Immature natural killer cell (primary cell): Measurements from ENCODE around the gene MAPT. TPM values are rescaled to one million over a fixed set of nuclear protein-coding genes. Genes with fewer than 3 reads are reported as not detected.

ENCODE experiments used
- DNase-seq, 3 donors: peaks; one replicate each; pipeline ENCODE4 v3.0.0; 2022; ENCODE audit warnings: mixed read lengths in 1 of 3
- H3K27ac Mint-ChIP-seq, 6 donors: one replicate each; pipeline ENCODE4 v1.8.0; 2020; ENCODE audit warnings: mixed read lengths in 6 of 6, mild to moderate bottlenecking in 5 of 6, inconsistent platforms in 4 of 6, moderate library complexity in 3 of 6
- H3K27me3 Mint-ChIP-seq, 3 donors: one replicate each; pipeline ENCODE4 v1.8.0; 2020 to 2021; ENCODE audit warnings: low read depth in 3 of 3, mild to moderate bottlenecking in 3 of 3, mixed read lengths in 3 of 3, moderate library complexity in 3 of 3, inconsistent platforms in 1 of 3
- H3K36me3 Mint-ChIP-seq, 3 donors: one replicate each; pipeline ENCODE4 v1.8.0; 2020; ENCODE audit warnings: mixed read lengths in 3 of 3, inconsistent platforms in 2 of 3, mild to moderate bottlenecking in 2 of 3
- H3K4me1 Mint-ChIP-seq, 2 donors: one replicate each; pipeline ENCODE4 v1.8.0; 2020; ENCODE audit warnings: inconsistent platforms in 2 of 2, mild to moderate bottlenecking in 2 of 2, mixed read lengths in 2 of 2, moderate library complexity in 1 of 2
- H3K4me3 Mint-ChIP-seq, 5 donors: one replicate each; pipeline ENCODE4 v1.8.0; 2020; ENCODE audit warnings: mild to moderate bottlenecking in 5 of 5, mixed read lengths in 5 of 5, inconsistent platforms in 3 of 5, moderate library complexity in 3 of 5
- H3K9me3 Mint-ChIP-seq, 6 donors: one replicate each; pipeline ENCODE4 v1.8.0; 2020; ENCODE audit warnings: mild to moderate bottlenecking in 6 of 6, mixed read lengths in 6 of 6, inconsistent platforms in 4 of 6, moderate library complexity in 3 of 6
- polyA plus RNA-seq, 3 donors: library from polyadenylated mRNA; unstranded; fragments of 300-500 nt; fragmentation: Illumina TruSeq; gene quantifications; one replicate each; pipeline ENCODE4 v1.2.3, GENCODE V29; 2021

The MAPT gene
- polyA plus RNA-seq, 3 donors from 2014 or later = 0.40 TPM; not detected in 2

- Mint-ChIP-seq H3K27me3 (peaks cover 2 to 32% (median 15%) of the 10 kb centered on the region in 3 donors), H3K9me3 (no peaks in the 10 kb centered on the region), H3K36me3 (peaks cover 41 to 67% (median 50%) of the 10 kb centered on the region in 3 donors), H3K27ac (peak overlapping the region in 2 of 6 donors; percentile 63 to 82), H3K4me3 (no peak overlapping the region), H3K4me1 (peaks cover 18 to 23% of the 10 kb centered on the region in 2 donors)
- DNase-seq = no peak
Measured at GRCh38 chr17:46033392-46033791, 139.0 kb downstream of the MAPT start.

GRCh38 chr17:46035112-46035818 is 140.9 kb downstream of the MAPT start:
- Mint-ChIP-seq H3K4me3 (peak overlapping the region in 1 of 5 donors; percentile 2), H3K4me1 (peaks cover 8 to 11% of the 10 kb centered on the region in 2 donors), H3K36me3 (peaks cover 36 to 62% (median 41%) of the 10 kb centered on the region in 3 donors), H3K27ac (peak overlapping the region; percentile 54 to 82 (median 67)), H3K9me3 (no peaks in the 10 kb centered on the region), H3K27me3 (peaks cover 2 to 32% (median 13%) of the 10 kb centered on the region in 3 donors)
- DNase-seq = peak; percentile 13 to 43 (median 41)

GRCh38 chr17:46036491-46036890 is 142.1 kb downstream of the MAPT start:
- Mint-ChIP-seq H3K4me1 (peaks cover 10 to 18% of the 10 kb centered on the region in 2 donors), H3K27me3 (peaks cover 2 to 24% (median 4%) of the 10 kb centered on the region in 3 donors), H3K27ac (peak overlapping the region in 4 of 6 donors; percentile 63 to 82 (median 72)), H3K4me3 (no peak overlapping the region), H3K36me3 (peaks cover 29 to 55% (median 36%) of the 10 kb centered on the region in 3 donors), H3K9me3 (no peaks in the 10 kb centered on the region)
- DNase-seq = no peak

- no peak for DNase-seq
- Mint-ChIP-seq H3K36me3 (peaks cover 28 to 42% (median 31%) of the 10 kb centered on the region in 3 donors), H3K27me3 (peaks cover 2 to 15% (median 4%) of the 10 kb centered on the region in 3 donors), H3K9me3 (no peaks in the 10 kb centered on the region), H3K27ac (peak overlapping the region in 5 of 6 donors; percentile 1 to 64 (median 27)), H3K4me3 (no peak overlapping the region), H3K4me1 (peaks cover 10 to 18% of the 10 kb centered on the region in 2 donors)
Measured at GRCh38 chr17:46037722-46038255, 143.4 kb downstream of the MAPT start.

GRCh38 chr17:46038414-46038813 is 144.1 kb downstream of the MAPT start:
- Mint-ChIP-seq H3K4me3 (no peak overlapping the region), H3K27ac (peak overlapping the region in 3 of 6 donors; percentile 27 to 64 (median 35)), H3K27me3 (peaks cover 2 to 15% (median 4%) of the 10 kb centered on the region in 3 donors), H3K36me3 (peaks cover 21 to 36% (median 30%) of the 10 kb centered on the region in 3 donors), H3K9me3 (no peaks in the 10 kb centered on the region), H3K4me1 (peaks cover 10 to 21% of the 10 kb centered on the region in 2 donors)
- DNase-seq = no peak

GRCh38 chr17:46038937-46039336 is 144.6 kb downstream of the MAPT start:
- Mint-ChIP-seq H3K9me3 (no peaks in the 10 kb centered on the region), H3K4me3 (no peak overlapping the region), H3K36me3 (peaks cover 19 to 40% (median 27%) of the 10 kb centered on the region in 3 donors), H3K27ac (peak overlapping the region in 3 of 6 donors; percentile 26 to 46 (median 32)), H3K27me3 (peaks cover 2 to 15% (median 4%) of the 10 kb centered on the region in 3 donors), H3K4me1 (peaks cover 10 to 26% of the 10 kb centered on the region in 2 donors)
- DNase-seq = no peak

- no peaks in the 10 kb centered on the region for H3K9me3 Mint-ChIP-seq
- DNase-seq = no peak
- H3K4me3 Mint-ChIP-seq = no peak overlapping the region
- H3K27ac Mint-ChIP-seq = peak overlapping the region in 4 of 6 donors; percentile 9 to 73 (median 36)
- H3K36me3 Mint-ChIP-seq = peaks cover 15 to 37% (median 21%) of the 10 kb centered on the region in 3 donors
- H3K4me1 Mint-ChIP-seq = peaks cover 13 to 34% of the 10 kb centered on the region in 2 donors
- H3K27me3 Mint-ChIP-seq = peaks cover 2 to 17% (median 4%) of the 10 kb centered on the region in 3 donors
Measured at GRCh38 chr17:46039592-46040186, 145.3 kb downstream of the MAPT start.

GRCh38 chr17:46042246-46042645 is 147.9 kb downstream of the MAPT start:
- Mint-ChIP-seq H3K27ac (peak overlapping the region in 1 of 6 donors; percentile 11), H3K9me3 (no peaks in the 10 kb centered on the region), H3K36me3 (peaks cover 13 to 36% (median 21%) of the 10 kb centered on the region in 3 donors), H3K4me1 (peaks cover 7 to 30% of the 10 kb centered on the region in 2 donors), H3K27me3 (peaks cover 0 to 15% (median 4%) of the 10 kb centered on the region in 3 donors), H3K4me3 (no peak overlapping the region)
- no peak for DNase-seq

- H3K27ac Mint-ChIP-seq = peak overlapping the region in 3 of 6 donors; percentile 23 to 81 (median 31)
Measured at GRCh38 chr17:46042925-46043324, 148.6 kb downstream of the MAPT start.

GRCh38 chr17:46043606-46044005 is 149.3 kb downstream of the MAPT start:
- Mint-ChIP-seq H3K36me3 (peaks cover 6 to 30% (median 13%) of the 10 kb centered on the region in 3 donors), H3K27me3 (peaks cover 0 to 9% (median 4%) of the 10 kb centered on the region in 3 donors), H3K27ac (peak overlapping the region; percentile 23 to 81 (median 67)), H3K9me3 (no peaks in the 10 kb centered on the region), H3K4me3 (no peak overlapping the region), H3K4me1 (peaks cover 4 to 30% of the 10 kb centered on the region in 2 donors)
- DNase-seq = no peak

More at GRCh38 chr17:46042925-46043324, 148.6 kb downstream of the MAPT start:
- DNase-seq = no peak
- Mint-ChIP-seq H3K36me3 (peaks cover 10 to 36% (median 19%) of the 10 kb centered on the region in 3 donors), H3K27me3 (peaks cover 0 to 11% (median 4%) of the 10 kb centered on the region in 3 donors), H3K9me3 (no peaks in the 10 kb centered on the region), H3K4me3 (no peak overlapping the region), H3K4me1 (peaks cover 6 to 30% of the 10 kb centered on the region in 2 donors)

- peak overlapping the region; percentile 60 to 81 (median 74) for H3K27ac Mint-ChIP-seq
- H3K27me3 Mint-ChIP-seq = peaks cover 0 to 6% (median 3%) of the 10 kb centered on the region in 3 donors
- peak; percentile 42 to 51 (median 44) for DNase-seq
- H3K4me3 Mint-ChIP-seq = no peak overlapping the region
- H3K4me1 Mint-ChIP-seq = peaks cover 4 to 30% of the 10 kb centered on the region in 2 donors
- no peaks in the 10 kb centered on the region for H3K9me3 Mint-ChIP-seq
- peaks cover 7 to 31% (median 14%) of the 10 kb centered on the region in 3 donors for H3K36me3 Mint-ChIP-seq
Measured at GRCh38 chr17:46044286-46044928, 150.1 kb downstream of the MAPT start.

GRCh38 chr17:46044989-46045388 is 150.6 kb downstream of the MAPT start:
- peaks cover 10 to 34% (median 15%) of the 10 kb centered on the region in 3 donors for H3K36me3 Mint-ChIP-seq
- H3K27me3 Mint-ChIP-seq = peaks cover 0 to 4% (median 0%) of the 10 kb centered on the region in 3 donors
- H3K27ac Mint-ChIP-seq = peak overlapping the region in 4 of 6 donors; percentile 21 to 78 (median 70)
- H3K4me3 Mint-ChIP-seq = no peak overlapping the region
- H3K4me1 Mint-ChIP-seq = peaks cover 4 to 30% of the 10 kb centered on the region in 2 donors
- no peaks in the 10 kb centered on the region for H3K9me3 Mint-ChIP-seq
- no peak for DNase-seq

- no peak for DNase-seq
- peaks cover 0 to 4% (median 0%) of the 10 kb centered on the region in 3 donors for H3K27me3 Mint-ChIP-seq
- H3K27ac Mint-ChIP-seq = peak overlapping the region; percentile 15 to 77 (median 57)
- peaks cover 11 to 35% (median 19%) of the 10 kb centered on the region in 3 donors for H3K36me3 Mint-ChIP-seq
- H3K4me1 Mint-ChIP-seq = peaks cover 4 to 26% of the 10 kb centered on the region in 2 donors
- no peaks in the 10 kb centered on the region for H3K9me3 Mint-ChIP-seq
- H3K4me3 Mint-ChIP-seq = no peak overlapping the region
Measured at GRCh38 chr17:46045639-46046038, 151.3 kb downstream of the MAPT start.
